GM11168 (cell line): ENCODE data around the gene CRABP1.
"Not testable (repeated sequence)": the region's sequence is repeated elsewhere in the genome, so short reads cannot be mapped to it uniquely, and the experiment has no call there.

ENCODE experiments used
- in situ Hi-C: fragments of 300-500 bp; cut with MboI; formaldehyde crosslinking; loops from one replicate; pipeline ENCODE4 v1.12.0; 2022; ENCODE audit warnings: low sequenced_read_pairs; ENCODE audit not compliant: unreplicated experiment

The CRABP1 gene

DNA sequence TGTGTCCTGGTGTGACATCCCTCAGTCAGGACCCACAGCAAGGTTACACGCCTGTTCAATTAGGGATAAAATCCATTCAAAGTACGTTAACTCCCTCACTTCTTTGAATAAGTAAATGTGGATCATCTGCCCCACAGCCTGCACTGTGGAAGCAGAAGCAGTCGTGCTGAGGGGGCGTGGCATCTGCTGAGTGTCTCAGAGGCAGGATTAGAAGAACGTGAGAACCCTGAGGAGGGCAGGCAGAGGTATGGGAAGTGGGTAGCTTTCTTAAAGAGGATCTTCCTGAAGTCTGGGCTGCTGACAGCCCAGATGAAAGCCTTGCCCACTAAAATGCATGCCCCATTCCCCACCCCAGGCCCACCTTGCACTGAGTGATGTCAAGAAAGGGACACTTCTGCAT lies 28.5 kb downstream of the CRABP1 start:
- in situ Hi-C loops: no loop called here

DNA sequence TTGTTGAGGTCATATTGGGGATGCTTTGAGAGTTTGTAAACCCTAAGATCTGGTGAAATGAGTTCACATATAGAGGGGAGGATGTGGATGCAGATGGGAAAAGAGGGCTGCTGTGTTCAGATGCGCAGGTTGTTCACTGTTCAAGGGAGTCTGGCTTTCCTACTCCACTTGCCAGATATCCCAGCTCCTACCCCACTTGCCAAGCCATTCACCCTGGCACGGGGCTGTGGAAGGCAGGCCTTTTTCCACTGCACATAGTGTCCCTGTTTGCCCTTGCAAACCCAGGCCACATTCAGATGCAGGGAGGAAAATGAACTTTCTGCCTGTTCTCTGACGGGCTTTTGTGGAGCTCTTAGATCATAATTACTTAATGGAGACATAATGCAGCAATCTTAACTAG lies 29.0 kb downstream of the CRABP1 start:
- in situ Hi-C loops: no loop called here

DNA sequence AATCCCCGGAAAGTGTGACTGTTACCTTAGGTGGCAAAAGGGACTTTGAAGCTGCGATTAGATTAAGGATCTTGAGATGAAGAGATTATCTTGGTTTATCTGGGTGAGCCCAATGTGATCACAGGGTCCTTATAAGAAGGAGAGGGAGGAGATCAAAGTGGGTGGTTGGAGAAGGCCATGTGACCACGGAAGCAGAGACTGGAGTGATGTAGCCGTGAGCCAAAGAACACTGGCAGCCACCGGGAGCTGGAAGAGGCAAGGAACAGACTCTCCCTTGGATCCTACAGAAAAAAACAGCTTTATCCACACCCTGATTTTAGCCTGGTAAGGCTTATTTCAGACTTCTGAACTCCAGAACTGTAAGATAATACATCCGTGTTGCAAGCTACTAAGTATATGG lies 29.9 kb downstream of the CRABP1 start:
- in situ Hi-C loops: no loop called here

DNA sequence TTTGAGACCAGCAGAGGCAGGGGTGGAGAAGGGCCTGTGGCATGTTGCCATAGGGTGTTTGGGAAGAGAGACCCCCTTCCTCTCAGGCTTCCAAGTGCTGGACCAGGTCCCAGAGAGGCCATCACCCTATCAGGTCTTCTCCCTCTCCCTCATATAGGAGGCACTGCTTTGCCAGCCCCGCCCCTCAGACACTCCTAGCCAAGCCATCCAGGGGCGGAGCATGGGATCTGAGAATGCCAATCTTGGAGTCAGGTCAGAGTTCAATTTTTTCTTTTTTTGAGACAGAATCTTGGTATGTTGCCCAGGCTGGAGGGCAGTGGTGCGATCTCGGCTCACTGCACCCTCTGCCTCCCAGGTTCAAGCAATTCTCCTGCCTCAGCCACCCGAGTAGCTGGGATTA lies 32.7 kb downstream of the CRABP1 start:
- in situ Hi-C loops: no loop called here

DNA sequence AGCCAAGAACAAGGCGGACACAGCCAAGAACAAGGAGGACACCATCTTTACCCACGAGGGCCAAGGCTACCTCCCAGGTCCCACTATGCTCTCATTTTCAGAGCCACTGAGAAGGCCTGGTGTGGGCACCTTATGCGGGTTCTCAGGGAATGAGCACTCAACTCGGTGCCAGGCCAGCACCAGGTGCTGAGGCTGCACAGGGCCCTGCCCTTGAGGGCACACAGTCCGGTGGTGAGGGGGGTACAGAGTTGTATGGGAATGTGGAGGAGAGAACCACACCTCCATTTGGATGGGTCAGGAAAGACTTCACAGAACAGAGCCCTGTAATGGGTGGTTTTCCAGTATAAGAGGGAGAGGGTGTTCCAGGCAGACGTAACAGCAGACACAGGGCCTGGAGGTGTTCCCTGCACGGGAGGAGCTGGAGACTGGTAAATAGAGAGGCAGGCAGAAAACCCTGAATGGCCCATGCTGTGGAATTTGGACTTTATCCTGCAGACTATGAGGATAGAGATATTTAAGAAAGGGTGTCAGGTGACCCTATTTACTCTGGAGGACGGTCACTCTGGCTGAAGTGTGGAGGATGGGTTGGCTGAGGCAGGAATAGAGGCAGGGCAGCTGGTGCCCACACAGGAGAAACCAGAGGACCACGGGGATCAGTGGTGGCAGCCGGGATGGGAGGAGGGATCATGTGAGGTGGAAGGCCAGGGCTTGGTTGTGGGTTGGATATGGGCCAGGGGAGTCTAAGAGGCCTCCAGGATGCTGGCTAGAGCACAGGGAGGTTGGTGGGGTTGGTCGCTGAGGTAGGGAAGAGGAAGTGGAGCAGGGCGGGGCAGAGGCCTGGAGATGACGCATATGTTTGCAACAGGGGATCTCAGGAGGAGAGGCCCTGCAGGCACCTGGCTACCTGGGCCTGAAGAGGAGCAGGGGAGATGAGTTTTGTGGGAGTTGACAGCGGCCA lies 34.6 kb downstream of the CRABP1 start:
- in situ Hi-C loops: no loop called here

DNA sequence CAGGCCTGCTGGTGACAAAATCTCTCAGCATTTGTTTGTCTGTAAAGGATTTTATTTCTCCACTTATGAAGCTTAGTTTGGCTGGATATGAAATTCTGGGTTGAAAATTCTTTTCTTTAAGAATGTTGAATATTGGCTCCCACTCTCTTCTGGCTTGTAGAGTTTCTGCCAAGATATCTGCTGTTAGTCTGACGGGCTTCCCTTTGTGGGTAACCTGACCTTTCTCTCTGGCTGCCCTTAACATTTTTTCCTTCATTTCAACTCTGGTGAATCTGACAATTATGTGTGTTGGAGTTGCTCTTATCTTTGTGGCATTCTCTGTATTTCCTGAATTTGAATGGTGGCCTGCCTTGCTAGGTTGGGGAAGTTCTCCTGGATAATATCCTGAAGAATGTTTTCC lies 40.0 kb downstream of the CRABP1 start:
- in situ Hi-C loops: not testable (repeated sequence)

DNA sequence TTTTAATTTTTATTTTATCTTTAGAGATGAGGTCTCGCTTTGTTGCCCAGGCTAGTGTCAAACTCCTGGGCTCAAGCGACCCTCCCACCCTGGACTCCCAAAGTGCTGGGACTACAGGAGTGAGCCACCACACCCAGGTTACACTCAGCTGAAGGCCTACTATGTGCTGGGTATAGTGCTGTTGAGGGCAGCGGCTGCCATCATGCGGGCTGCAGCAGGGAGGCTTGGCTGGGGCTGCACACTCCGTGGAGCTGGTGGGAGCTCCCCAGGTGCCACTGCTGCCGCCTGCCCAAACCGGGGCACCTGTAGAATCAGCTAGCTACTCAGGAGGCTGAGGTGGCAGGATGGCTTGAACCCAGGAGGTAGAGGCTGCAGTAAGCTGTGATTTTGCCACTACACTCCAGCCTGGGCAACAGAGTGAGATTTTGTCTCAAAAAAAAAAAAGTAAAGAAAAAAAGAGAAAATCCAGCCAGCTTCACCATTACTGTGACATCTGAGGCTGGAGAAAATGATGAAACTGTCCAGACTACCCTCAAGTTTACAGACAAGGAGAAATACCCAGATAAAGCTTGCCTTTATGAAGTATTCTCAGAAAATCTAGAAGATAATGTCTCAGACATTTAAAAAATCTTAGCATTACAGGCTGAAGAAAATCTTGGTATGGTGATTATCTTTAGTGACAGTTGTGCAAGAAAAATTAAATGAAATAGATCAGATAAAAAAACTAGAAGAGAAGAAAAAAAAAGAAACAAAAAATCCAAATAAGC lies 42.1 kb downstream of the CRABP1 start:
- in situ Hi-C loops: no loop called here

DNA sequence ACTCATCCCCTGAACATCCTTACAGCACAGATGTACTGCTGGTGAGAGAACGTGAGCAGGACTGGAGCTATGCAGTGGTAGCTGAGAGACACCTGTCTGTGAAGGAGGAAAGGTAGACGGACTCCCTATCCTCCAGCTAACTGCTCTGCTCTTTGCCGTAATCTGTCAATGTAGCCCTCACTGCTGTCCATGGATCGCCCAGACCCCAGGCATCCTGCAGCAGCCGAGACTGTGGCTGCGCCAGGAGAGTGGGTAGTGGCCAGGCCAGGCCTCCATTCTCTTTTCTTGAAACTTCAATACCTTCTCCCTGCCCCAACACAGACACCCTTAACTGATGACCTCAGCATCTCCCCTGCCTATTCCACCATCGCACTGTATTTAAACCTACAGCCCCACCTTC lies 44.5 kb downstream of the CRABP1 start:
- in situ Hi-C loops: no loop called here

DNA sequence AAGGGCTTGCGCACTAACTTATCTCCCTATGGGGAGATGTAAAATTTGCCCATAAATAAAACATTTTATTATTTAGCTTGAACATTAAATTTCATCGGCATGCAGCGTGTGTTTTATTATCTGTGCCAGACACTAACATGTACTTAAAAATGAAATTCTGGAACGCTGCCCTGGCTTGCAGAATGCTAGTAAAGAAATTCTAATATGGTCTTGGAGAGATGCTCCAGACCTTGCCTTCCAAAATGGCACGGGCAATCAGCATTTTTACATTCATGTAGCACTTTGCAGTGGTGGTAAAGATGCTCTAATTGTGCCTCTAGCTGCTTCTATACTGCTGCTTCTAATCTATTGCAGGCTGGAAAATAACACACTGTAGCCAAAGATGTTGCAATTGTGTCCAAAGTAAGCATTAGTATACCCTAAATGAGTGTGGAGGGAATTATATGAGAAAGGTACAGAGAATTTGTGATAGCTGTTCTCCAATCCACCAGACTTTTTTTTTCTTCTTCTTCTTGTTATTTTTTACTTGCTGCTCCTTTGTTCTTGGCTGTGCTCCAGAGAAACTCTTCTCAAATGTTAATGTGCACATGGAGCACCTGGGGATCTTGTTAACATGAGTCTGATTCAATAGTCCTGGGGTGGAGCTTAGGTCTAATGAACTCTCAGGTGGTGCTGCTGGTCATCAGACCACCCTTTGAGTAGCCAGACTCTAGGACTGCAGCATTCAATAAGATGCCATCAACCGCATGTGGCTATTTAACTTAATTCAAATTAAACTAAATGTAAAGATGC lies 47.3 kb downstream of the CRABP1 start:
- in situ Hi-C loops: no loop called here

DNA sequence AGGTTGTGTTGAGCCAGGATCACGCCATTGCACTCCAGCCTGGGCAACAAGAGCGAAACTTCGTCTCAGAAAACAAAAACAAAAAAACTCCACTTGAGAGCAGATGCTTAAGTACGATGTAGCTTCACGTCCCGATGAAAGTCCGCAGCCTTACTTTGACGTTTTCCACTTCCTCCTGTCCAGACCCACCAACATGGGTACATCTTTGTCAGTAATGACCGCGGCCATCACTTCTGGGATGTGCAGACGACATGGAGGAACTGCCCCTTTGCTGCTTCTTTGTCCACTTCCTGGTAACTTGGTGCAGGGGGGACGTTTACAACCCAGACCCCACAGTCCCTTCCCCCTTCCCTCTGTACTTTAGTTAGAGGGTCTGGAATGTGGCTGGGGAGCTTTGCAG lies 48.7 kb downstream of the CRABP1 start:
- in situ Hi-C loops: no loop called here

DNA sequence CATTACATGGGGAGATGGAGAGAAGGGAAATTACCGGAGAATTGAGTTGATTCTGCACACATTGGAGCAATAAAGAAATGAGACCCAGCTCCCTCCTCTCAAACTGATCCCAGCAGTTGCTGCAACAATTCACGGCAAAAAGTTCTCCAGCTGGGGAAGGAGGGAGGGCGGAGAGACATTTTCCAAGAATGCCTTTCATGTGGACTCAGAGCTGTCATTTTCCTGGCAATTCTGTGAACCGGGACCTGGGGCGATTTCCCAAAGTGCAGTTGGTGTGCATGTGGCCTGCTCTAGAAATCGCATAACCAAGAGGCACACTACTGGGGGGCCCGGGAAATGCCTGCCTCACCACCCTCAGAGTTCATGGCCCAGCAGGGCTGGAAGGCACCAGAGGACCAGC lies 49.2 kb downstream of the CRABP1 start:
- in situ Hi-C loops: no loop called here

DNA sequence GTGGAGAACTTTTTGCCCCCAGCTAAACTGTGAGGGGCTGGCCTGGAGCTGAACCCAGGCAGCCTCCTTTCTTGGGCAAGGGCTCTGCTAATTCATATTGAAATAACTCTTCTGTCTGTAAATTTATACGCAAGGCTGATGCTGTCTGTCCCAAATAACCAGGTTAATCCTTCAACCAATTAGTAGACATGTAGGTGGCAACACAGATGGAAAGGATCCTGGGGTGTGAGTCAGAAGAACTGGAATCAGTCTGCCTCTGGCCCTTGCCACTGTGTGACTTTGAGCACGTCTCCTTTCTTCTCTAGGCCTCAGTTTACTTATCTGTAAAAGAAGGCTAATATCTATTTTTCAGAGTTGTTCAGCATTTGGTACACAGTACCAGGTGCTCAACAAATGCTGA lies 49.6 kb downstream of the CRABP1 start:
- in situ Hi-C loops: no loop called here

DNA sequence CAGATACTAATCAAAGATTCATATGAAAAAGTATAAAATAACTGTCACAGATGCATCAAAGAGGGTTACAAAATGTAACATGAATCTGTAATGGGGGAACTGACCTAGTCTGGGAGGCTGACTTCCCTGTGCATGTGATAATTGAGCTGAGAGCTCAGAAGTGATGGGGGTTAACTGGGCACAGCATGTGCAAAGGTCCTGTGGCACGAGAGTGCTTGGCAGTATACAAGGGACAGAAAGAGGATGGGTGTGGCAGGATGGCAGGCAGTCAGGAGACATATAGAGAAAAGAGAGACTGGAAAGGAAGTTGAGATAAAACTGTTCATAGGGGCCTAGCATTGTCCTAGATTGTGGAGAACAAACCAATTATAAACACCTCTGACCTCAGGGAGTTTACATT lies 50.1 kb downstream of the CRABP1 start:
- in situ Hi-C loops: no loop called here

DNA sequence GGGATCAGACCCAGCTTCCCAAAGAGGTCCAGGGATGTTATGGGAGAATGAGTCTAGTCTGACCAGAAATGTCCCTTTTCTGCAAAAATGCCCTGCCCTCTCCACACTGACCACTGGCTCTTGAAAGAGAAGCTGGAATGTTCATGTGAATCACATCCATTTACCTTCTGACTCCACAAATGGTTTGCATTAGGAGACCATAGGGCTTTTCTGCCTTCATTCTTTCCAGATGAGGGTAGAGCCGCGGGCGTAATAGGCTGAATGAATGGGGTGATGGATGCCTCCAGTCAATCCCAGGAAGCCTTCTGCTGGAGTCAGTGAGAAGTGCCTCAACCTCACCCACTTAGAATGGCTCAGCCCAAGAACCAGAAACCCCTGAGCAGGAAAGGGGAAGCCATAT lies 50.7 kb downstream of the CRABP1 start:
- in situ Hi-C loops: no loop called here

DNA sequence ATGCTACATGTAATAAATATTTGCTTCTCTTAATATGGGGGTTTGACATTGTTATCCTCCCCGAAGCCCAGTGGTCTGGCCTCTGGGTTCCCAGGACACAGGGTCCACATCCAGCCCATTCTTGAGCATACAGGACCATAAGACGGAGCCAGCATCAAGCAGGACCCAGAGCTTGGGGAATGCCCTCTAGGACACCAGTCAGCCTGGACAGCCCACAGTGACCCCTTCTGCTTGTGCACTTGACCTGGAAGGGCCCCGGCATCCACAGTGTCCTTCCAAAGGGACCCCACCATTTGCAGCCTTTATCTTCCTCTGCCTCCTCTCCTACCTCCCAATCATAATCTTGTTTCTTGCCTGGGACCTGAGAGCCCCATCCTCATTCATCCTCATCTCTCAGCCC lies 51.6 kb downstream of the CRABP1 start:
- in situ Hi-C loops: no loop called here

DNA sequence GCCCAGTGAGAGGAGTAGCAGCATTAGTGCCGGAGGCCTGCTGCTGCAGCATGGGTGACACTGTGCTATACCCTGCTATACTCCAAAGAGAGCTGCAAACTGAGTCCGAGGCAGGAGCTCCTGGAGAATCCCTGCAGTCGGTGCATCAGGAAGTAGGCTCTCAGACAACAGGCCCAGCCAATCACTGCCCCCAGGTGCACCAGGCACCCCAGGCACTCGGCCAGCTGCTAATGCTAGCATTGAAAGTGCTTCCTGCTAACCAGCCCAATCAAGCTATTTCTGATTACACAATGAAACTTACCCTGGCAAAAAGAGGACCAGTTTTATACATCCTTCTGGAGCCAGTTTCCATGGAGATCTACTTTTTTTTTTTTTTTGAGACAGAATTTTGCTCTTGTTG lies 52.3 kb downstream of the CRABP1 start:
- in situ Hi-C loops: no loop called here

DNA sequence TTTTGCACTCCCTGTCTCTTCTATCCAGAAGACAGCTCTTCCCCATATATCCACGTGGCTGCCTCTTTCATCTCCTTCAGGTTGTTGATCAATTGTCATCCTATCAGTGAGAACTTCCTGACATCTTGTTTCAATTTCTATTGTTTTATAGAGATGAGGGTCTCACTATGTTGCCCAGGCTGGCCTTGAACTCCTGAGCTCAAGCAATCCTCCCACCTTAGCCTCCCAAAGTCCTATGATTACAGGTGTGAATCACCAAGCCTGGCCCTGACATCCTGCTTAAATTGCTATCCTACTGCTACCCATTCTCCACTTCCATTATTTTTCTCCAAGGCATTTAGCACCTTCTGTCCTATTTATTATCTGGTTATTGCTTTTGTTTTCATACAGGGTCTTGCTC lies 53.0 kb downstream of the CRABP1 start:
- in situ Hi-C loops: no loop called here

DNA sequence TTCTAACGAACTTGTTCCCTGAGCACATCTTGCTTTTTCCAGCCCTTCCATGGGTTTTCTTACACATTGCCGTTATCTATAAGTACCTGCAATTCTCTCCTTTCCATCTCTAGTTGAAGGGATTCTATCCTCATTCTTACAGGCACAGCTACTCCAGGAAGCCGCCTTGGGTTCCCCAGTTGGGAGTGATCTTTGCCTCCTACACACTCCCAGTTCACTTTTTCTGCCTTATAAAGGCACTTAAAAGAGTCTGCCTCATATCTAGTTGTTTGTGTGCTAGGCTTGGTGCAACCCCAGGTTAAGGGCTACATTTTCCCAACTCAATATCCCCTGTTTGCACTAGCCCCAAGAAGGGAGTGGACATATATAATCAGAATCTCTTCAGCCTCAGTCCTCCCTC lies 53.9 kb downstream of the CRABP1 start:
- in situ Hi-C loops: no loop called here

DNA sequence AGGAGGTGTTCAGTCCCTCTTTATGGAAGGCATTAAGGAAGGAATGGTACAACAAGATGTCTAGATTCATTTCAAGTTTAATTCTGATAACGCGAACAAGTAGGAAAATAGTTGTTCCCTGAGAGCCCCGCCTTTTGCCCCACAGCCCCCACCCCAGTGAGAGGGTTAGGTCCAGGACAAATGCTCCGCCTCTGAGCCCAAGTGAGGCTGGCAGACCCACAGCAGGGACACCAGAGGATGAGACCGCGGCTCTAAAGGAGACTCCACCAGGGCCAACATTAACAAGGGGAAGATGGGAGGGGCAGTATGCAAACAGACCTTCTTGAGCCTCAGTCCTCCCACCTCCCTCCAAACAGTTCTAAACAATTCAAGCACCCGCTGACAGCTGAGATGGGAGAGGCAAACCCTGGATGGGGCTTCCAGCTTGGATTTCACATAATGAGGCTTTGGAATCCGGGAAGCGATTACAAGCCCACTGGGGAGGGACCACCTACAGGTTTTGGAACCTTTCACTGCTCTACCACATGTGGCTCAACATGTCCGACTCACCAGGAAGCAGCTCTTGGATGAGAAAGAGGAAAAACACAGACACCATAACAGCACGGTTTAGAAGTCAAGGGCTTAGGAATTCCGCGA lies 54.9 kb downstream of the CRABP1 start:
- in situ Hi-C loops: no loop called here

DNA sequence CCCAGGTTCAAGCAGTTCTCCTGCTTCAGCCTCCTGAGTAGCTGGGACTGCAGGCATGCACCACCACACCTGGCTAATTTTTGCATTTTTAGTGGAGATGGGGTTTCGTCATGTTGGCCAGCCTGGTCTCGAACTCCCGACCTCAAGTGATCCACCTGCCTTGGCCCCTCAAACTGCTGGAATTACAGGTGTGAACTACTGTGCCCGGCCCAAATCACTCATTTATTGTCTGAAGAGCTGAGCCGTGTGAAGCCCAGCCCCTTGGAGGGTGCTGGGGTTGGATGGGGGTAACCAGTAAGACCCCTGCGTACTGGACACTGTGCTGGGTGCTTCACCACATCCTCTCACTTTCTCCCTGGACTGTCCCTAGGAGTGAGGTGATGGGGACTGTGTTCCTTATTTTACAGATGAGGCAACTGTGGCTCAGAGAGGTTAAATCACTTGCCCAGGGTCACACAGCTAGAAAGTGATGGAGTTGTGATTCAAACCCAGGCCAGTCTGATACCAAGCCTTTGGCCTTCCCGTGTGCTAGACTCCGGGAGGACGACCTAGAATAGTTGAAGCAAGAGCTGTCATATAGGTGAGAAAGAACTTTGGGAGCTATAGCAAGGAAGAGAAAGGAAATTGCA lies 56.1 kb downstream of the CRABP1 start:
- in situ Hi-C loops: no loop called here
